ENCODE data around the gene MKLN1.
A peak's percentile ranks its signal among the peaks of the same experiment; 100 is the strongest.
"Not testable (repeated sequence)": the region's sequence is repeated elsewhere in the genome, so short reads cannot be mapped to it uniquely, and the experiment has no call there.

The MKLN1 gene

DNA sequence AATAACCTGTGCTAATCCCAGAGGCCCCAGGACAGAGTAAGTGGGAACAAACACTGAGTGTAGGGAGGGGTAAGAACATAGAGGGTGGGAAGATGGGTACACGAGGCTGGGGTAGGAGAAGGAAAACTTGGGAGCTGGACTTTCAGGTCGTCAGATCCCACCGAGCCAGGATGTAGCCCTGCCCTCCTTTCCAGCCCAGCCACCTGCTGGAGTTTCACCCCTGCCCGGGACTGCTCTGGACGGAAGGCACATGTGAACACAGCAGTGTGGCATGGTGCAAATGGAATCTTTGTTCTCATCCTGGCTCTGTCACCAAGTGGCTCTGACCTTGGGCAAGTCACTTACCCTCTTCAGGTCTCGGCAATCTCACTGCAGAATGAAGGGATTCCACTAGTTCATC lies 176.0 kb downstream of the MKLN1 start:
- no peak for DNase-seq

DNA sequence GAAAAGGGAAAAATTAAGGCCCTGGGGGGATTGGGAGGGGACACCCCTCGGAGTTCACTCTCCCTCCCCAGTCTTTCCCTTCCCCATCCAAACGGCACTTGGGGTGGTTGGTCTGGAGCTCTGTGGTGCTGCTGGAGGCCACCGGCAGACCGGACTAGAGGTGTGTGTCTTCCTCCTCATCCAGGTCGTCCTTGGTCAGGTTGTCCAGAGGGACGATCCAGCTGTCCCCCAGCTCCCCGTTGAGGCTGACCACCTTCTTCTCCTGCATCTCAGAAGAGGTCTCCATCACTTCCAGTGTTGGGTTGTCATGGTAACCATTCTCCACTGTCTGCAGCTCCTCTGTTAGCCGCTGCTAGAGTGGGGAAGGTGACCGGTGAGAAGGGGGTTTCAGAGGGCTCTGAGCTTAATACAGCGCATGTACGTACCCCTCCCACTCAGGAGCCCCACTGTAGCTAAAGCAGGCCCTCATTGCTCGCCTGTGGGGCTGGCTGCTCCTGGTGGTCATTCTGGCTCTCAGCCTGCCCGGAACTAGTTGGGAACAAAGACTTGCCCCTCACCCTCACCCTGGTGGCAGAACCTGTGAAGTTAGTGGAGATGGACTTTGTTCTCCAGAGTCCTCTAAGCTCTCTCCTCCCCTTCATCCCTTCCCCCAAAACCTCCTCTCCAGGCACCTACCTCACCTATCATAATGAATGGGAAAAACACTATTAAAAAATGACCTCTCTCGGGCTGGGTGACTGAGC lies 176.7 kb downstream of the MKLN1 start:
- DNase-seq, result no peak

DNA sequence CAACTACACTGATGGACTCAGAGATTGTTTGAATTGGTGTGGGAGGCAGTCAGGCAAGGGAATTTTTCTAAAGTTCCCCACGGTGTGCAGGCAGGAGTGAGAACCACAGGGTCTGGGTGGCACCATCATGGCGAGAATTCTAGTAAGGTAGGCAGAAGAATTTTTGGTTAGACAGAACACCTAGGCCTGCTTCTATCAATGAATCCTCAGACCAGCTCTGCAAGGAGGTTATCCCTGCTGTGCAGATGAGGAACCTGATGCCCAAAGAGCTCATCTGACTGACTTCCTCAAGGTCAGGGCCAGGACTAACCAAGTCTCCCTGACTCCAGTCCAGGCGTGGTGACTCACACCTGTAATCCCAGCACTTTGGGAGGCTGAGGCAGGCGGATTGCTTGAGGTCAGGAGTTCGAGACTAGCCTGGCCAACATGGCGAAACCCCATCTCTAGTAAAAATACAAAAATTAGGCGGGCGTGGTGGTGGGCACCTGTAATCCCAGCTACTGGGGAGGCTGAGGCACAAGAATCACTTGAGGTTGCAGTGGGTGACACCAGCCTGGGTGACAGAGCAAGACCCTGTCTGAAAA lies 177.5 kb downstream of the MKLN1 start:
- DNase-seq, result peak in 1 of 3 donors; percentile 9

DNA sequence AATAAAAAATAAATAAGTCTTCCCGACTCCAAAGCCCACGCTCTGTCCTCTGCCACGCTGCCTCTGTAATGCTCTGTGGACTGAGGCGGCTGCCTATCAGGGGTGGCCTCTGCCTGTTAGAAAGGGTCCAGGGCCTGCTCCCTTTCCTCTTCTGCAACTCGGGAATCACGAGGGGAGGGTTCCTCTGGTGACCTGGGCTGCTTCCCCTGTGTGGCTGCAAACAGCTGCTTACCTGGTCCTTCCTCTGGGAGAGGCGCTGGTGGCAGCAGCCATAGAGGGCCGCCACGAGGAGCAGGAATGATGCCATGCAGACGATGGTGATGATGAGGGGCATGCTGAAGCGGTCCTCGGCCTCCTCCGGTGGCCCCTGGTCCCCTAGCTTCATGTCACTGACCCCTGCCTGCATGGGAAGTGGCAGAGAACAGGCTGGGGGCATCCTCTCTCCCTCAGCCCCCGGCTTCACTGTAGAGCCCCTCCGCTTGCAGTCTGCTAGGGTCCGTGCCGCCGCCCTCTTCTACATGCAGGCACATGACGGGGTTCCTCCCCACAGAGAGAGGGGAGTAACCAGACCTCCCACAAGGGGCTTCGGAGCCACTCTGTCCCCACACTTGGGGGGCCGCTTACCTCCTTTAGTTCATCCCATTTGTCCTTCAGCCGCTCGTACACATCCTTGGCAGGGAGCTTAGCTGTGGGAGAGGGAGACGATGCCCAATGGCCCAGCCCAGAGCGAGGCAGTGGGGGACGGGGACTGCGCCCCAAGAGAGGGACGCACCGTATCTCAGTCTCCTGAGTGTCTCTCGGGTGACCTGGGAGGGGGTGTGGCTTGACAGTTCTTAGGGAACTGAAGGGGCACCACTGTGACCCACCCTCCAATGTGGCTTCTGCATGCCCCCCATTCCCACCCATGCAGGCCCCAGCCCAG lies 178.2 kb downstream of the MKLN1 start:
- no peak for DNase-seq

DNA sequence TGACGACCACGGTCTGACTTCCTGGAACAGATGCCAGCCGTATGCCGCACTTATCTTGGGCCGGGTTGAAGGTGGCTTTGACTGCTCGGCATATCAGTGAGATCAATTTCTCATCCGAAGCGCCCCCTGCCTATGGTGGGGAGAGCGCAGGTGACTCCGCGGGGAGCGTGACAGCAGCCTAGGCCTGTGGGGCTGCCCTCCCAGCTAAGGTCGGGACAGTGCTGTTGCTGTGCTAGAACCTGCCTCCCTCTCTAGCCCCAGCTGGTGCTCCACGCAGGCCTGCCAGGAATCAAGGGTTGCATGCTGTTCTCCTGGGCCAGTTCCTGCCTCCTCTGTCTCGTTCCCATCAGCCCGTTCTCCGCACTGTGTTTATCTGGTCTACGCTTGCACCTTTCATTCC lies 178.9 kb downstream of the MKLN1 start:
- no peak for DNase-seq

- DNase-seq, result peak; percentile 65 to 83 (median 76)
These were observed 180.1 kb downstream of the MKLN1 start for GRCh38 chr7:131507592-131508331.

DNA sequence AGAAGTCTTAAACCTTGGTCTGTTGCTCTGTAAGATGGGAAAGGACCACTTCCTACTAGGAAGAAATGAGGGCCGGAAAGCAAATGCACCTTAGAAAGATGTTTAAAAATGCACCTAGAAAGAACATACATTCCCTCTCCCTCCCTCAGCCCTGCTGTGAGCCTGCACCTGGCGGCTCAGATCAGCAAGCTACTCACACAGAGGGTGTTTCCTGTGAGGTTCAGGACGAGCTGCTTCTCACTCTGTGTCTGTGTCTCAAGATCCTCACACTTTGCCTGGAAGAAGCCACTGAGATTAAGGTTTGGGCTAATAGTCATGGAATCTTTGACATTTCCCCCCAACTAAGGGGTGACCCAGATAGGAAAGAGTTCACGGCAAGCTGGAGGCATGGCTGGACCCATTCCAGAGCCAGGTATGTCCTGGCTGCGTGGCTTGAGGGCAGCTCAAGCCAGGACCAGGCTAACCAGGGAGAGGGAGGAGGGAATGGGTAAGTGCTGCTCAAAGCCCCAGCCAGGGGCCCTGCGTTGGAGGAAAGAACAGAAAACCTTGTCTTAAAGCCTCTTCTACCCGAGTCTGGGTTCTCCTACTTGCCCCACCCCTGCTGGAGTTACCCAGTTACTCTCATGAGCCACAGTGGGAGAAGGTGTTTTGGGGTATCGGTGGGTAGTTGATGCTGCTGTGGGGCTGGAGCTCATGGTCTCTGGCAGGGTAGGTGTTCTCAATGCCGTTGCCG lies 181.2 kb downstream of the MKLN1 start:
- DNase-seq, result no peak

- no peak for DNase-seq
These were observed 182.1 kb downstream of the MKLN1 start for GRCh38 chr7:131509781-131510180.

DNA sequence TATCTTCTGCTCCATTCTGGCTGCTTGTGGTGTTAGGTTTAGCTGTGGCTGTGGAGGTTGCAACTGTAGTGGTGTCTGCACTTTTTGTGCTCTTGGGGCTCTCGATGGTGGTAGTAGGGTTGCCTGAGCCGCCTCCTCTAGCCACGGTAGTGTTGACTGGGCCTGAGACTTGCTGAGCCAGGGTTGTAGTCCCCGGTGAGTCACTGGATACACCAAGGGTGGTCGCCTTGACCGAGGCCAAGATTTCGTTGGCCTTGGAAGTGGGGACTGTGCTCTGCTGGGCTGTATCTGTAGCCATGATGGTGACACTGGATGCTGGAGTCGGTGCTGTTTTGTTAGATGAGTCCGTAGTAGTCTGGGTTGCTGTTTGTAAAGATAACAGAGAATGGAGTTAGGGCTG lies 183.4 kb downstream of the MKLN1 start:
- no peak for DNase-seq

GRCh38 chr7:131511774-131512535 lies 184.3 kb downstream of the MKLN1 start:
- DNase-seq, result no peak

- peak; percentile 80 to 91 (median 86) for DNase-seq
These were observed 185.8 kb downstream of the MKLN1 start for GRCh38 chr7:131513245-131514061.

DNA sequence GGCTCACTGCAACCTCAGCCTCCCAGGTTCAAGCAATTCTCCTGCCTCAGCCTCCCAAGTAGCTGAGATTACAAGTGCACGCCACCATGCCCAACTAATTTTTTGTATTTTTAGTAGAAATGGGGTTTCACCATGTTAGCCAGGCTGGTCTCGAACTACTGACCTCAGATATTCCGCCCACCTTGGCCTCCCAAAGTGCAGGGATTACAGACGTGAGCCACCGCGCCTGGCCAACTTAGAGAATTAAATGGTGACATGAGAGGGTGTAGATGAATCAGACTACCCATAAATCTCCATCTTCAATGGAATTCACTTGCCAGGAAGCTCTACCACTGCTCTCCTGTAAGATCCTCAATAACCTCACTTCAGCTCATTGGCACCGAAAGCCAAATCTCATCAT lies 187.8 kb downstream of the MKLN1 start:
- not testable (repeated sequence) for DNase-seq

DNA sequence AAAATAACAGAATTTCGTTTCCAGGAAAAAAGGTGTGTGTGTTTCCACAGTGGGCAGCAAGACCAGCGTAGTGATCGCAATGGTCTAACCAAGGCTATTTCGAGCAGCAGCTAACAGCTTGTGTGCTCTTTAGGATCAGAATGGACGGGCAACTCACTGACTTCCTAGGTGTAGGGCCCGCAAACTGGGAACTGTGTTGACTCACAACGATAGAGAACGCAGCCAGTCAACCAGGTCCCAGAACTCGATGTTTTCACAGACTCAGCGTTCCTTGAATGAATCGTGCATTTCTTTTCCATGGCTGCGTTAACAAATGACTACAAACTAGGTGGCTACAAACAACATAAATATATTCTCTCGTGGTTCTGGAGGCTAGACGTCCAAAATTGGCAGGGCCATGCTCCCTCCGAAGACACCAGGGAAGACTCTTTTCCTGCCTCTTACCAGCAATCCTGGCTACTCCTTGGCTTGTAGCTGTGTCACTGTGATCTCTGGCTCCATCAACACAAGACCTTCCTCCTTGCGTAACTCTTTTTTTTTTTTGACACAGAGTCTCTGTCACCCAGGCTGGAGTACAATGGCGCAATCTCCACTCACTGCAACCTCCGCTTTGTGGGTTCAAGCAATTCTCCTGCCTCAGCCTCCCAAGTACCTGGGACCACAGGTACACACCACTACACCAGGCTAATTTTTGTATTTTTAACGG lies 189.7 kb downstream of the MKLN1 start:
- DNase-seq, result no peak

GRCh38 chr7:131518626-131519025 lies 190.9 kb downstream of the MKLN1 start:
- no peak for DNase-seq

DNA sequence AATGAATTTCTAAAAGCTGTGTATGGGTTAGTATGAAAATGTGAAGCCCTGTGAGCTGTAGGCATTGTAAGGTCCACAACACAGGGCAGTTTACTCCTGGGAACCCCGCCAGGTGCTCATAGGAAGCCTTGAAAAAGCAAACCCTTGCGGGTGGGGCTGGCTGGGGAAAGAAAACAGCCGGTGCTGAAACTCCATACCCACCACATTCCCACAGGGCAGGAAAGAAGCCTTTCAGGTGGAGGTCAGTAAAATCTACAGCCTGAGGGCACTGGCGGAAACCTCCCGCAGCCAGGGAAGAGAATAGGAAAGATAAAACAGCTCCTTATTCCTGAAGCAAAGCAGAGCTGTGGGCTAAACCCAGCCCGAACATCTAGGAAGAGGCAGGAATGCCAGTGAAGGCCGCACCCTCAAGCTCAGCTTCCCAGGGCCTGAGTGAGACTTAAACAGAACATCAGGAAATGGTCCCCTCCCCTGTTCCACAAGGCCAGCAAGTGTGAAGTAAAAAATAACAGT lies 194.0 kb downstream of the MKLN1 start:
- DNase-seq, result no peak

- no peak for DNase-seq
These were observed 194.8 kb downstream of the MKLN1 start for GRCh38 chr7:131522325-131522930.

- DNase-seq, result no peak
These were observed 196.4 kb downstream of the MKLN1 start for GRCh38 chr7:131524115-131524514.

DNA sequence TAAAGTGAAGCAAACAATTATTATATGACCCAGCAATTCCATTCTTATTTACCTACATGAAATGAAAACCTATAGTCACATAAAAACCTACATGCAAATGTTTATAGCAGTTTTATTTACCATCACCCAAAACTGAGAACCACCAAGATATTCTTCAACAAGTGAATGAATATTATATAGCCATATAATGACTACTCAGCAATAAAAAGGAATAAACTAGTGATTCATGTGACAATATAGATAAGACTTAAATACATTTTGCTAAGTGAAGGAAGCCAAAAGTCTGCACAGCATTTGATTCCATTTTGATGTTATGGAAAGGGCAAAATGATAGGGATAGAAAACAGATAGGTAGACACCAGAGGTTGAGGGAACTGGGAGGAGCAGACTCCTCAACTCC lies 197.0 kb downstream of the MKLN1 start:
- no peak for DNase-seq

GRCh38 chr7:131525820-131526219 lies 198.1 kb downstream of the MKLN1 start:
- DNase-seq, result no peak

Data from suppressor macrophage treated with lipopolysaccharide for 1 hour (primary cell).